Keratinocyte (primary cell): ENCODE results near the gene SERPINB10.

Experiments
- EZH2 ChIP-seq: IDR thresholded peaks from one replicate; pipeline ENCODE4 v1.6.1; 2012; ENCODE audit warnings: inconsistent platforms, mild to moderate bottlenecking, low read length, moderate library complexity
- TF ChIP-seq, protein P1 (sequence below), 3 experiments: IDR thresholded peaks in 1 of 3; conservative IDR thresholded peaks in 1 of 3; optimal IDR thresholded peaks in 1 of 3; 2 replicates in 2 of 3; 3 replicates in 1 of 3; pipeline versions ENCODE3 to v1.5.1; 2011; ENCODE audit warnings: low read length in 3 of 3, mild to moderate bottlenecking in 3 of 3, moderate library complexity in 2 of 3, control low read depth in 1 of 3, inconsistent platforms in 1 of 3; ENCODE audit not compliant: insufficient read depth in 2 of 3; ENCODE audit errors: extremely low read depth in 1 of 3

DNA sequence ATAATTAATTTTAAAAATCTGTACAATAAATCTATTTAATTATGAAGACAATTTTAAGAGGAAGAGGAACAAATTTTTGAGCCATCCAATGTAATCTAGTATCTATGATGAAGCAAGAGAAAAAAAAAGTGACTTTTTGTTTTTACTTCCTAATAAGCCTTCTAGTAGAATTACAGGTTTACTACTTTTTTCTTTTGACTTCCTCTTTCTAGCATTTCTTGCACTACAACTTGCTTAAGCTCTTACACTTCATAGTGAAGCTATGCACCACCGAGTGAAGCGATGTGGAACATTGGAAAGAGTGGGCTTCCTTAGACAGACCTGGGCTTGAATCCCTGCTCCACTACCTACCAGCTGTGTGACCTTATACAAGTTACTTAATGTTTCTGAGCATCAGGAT is 18.1 kb upstream of the SERPINB10 start:
- TF ChIP-seq EZH2: no peak
- TF ChIP-seq, protein P1, sequence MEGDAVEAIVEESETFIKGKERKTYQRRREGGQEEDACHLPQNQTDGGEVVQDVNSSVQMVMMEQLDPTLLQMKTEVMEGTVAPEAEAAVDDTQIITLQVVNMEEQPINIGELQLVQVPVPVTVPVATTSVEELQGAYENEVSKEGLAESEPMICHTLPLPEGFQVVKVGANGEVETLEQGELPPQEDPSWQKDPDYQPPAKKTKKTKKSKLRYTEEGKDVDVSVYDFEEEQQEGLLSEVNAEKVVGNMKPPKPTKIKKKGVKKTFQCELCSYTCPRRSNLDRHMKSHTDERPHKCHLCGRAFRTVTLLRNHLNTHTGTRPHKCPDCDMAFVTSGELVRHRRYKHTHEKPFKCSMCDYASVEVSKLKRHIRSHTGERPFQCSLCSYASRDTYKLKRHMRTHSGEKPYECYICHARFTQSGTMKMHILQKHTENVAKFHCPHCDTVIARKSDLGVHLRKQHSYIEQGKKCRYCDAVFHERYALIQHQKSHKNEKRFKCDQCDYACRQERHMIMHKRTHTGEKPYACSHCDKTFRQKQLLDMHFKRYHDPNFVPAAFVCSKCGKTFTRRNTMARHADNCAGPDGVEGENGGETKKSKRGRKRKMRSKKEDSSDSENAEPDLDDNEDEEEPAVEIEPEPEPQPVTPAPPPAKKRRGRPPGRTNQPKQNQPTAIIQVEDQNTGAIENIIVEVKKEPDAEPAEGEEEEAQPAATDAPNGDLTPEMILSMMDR (optimal IDR thresholded peaks at IDR 0.05 in 1 of 3, IDR thresholded peaks at IDR 0.05 in 1 of 3, conservative IDR thresholded peaks at IDR 0.05 in 1 of 3; ENCODE audit: extremely low read depth in 1 of 3, insufficient read depth in 2 of 3, low read length in 3 of 3): no peak
